A673 (cell line): ENCODE data around the gene AIF1. TPM values are rescaled to one million over a fixed set of nuclear protein-coding genes. Genes with fewer than 3 reads are reported as not detected.
A peak's percentile ranks its signal among the peaks of the same experiment; 100 is the strongest.

ENCODE experiments used
- Bru-seq: library from RNA; stranded (reverse); fragments of 400-500 nt; gene quantifications from one replicate; lab custom pipeline; 2021; lab: Mats Ljungman, UMichigan
- BruChase-seq, 2 experiments: library from RNA; stranded (reverse); fragments of 400-500 nt; gene quantifications; one replicate each; lab custom pipeline; 2021; lab: Mats Ljungman, UMichigan
- BruUV-seq: library from RNA; stranded (reverse); fragments of 400-500 nt; replicated peaks from 2 replicates; lab custom pipeline; 2021; lab: Mats Ljungman, UMichigan
- CTCF ChIA-PET: fragments of 300-600 bp; sonication (Branson Sonifier 250); formaldehyde crosslinking; loops from one replicate; lab custom pipeline; 2022; ENCODE audit warnings: antibody characterized with exemption; lab: Charles Lee
- POLR2A ChIA-PET: fragments of 300-600 bp; sonication (Branson Sonifier 250); formaldehyde crosslinking; loops from one replicate; lab custom pipeline; 2022; ENCODE audit warnings: antibody characterized with exemption; ENCODE audit not compliant: low non-redundant PET; lab: Charles Lee
- DNase-seq: peaks from one replicate; pipeline ENCODE4 v3.0.0-alpha.2; 2015; ENCODE audit warnings: low spot score
- H3K27ac ChIP-seq: fragments of 200-600 bp; sonication (generic); 2 replicates; pipeline ENCODE4 v1.5.1; 2016; ENCODE audit warnings: mixed run types, low read depth, mild to moderate bottlenecking, mixed read lengths, antibody characterized with exemption, low read length; ENCODE audit not compliant: poor library complexity, severe bottlenecking
- H3K27me3 ChIP-seq: fragments of 200-600 bp; sonication (generic); replicated peaks from 2 replicates; pipeline ENCODE4 v1.6.1; 2017; ENCODE audit warnings: mixed run types, low read depth, mild to moderate bottlenecking, mixed read lengths, antibody characterized with exemption, low read length; ENCODE audit not compliant: insufficient read depth, poor library complexity
- H3K36me3 ChIP-seq: fragments of 200-600 bp; sonication (generic); 2 replicates; pipeline ENCODE4 v1.6.1; 2016; ENCODE audit warnings: mixed run types, mild to moderate bottlenecking, mixed read lengths, antibody characterized with exemption, low read length; ENCODE audit not compliant: insufficient read depth, poor library complexity, severe bottlenecking
- H3K4me1 ChIP-seq: fragments of 200-600 bp; sonication (generic); 2 replicates; pipeline ENCODE4 v1.6.1; 2017; ENCODE audit warnings: mixed run types, mild to moderate bottlenecking, mixed read lengths, antibody characterized with exemption, low read length; ENCODE audit not compliant: insufficient read depth, poor library complexity, severe bottlenecking
- H3K4me3 ChIP-seq: fragments of 200-600 bp; sonication (generic); 2 replicates; pipeline ENCODE4 v1.5.1; 2016; ENCODE audit warnings: low read depth, mixed run types, mild to moderate bottlenecking, mixed read lengths, low read length; ENCODE audit not compliant: poor library complexity, severe bottlenecking
- H3K9me3 ChIP-seq: fragments of 200-600 bp; sonication (generic); 2 replicates; pipeline ENCODE4 v1.6.1; 2016; ENCODE audit warnings: mixed run types, low read depth, mild to moderate bottlenecking, mixed read lengths, antibody characterized with exemption, low read length; ENCODE audit not compliant: poor library complexity, severe bottlenecking
- CTCF ChIP-seq: fragments of 300-800, 200-600 bp; sonication (generic); conservative IDR thresholded peaks from 2 replicates; pipeline ENCODE4 v1.5.1; 2017; ENCODE audit warnings: low read depth, mild to moderate bottlenecking, antibody characterized with exemption, low read length, moderate library complexity, mixed read lengths
- EZH2 ChIP-seq: fragments of 200-600 bp; sonication (generic); IDR thresholded peaks from 2 replicates; pipeline ENCODE4 v1.6.1; 2017; ENCODE audit warnings: borderline replicate concordance, low read depth, mild to moderate bottlenecking, mixed read lengths, antibody characterized with exemption, low read length; ENCODE audit not compliant: poor library complexity, severe bottlenecking
- intact Hi-C: fragments of 100-400 bp; cut with micrococcal nuclease; formaldehyde crosslinking; loops from one replicate; pipeline ENCODE4 v1.10.0; 2022; ENCODE audit not compliant: unreplicated experiment
- long read RNA-seq: library from polyadenylated mRNA; stranded (forward); transcript quantifications from one replicate; pipeline ENCODE4 v2.0.0, GENCODE V29; 2022
- total RNA-seq: library from RNA; stranded (reverse); gene quantifications from 2 replicates; pipeline ENCODE4 v1.2.3, GENCODE V29; 2021

The AIF1 gene
- total RNA-seq (0.64 and 0.68 TPM in 2 replicates), Bru-seq, nascent RNA (not detected), BruChase-seq, experiment 1, labeled RNA remaining after a 2-hour chase (not detected), BruChase-seq, experiment 2, labeled RNA remaining after a 6-hour chase (percentile 19 among the genes with signal in this experiment)
- long read RNA-seq = 0 reads

GRCh38 chr6:31614684-31615578 lies at the start of gene AIF1:
Gene AIF1 (plus strand): TSS chr6:31615234. CDS start chr6:31615330, 96 bp downstream.
- no peak for DNase-seq
- H3K27me3 ChIP-seq = no peaks in the 10 kb centered on the region
- H3K4me3 ChIP-seq = no peak within 1 kb of the TSS
- intact Hi-C loops = loop anchor here (1.0 kb wide), 1 partner anchor 31 kb away; no protein-coding TSS in a partner anchor
- peaks cover 11% of the 10 kb centered on the region for H3K4me1 ChIP-seq
- H3K27ac ChIP-seq = peak within 1 kb of the TSS; percentile 14
- POLR2A ChIA-PET = no interaction called here
- no peaks in the 10 kb centered on the region for H3K36me3 ChIP-seq
- no TSS peak for BruUV-seq
- CTCF ChIA-PET = no interaction called here
- no peak for TF ChIP-seq CTCF
- TF ChIP-seq EZH2 = no peak
- no peaks in the 10 kb centered on the region for H3K9me3 ChIP-seq

GRCh38 chr6:31567531-31568370 lies 47.3 kb upstream of the AIF1 start:
- no peak for TF ChIP-seq EZH2
- TF ChIP-seq CTCF = no peak
- no peaks in the 10 kb centered on the region for H3K36me3 ChIP-seq
- intact Hi-C loops = no loop called here
- no peaks in the 10 kb centered on the region for H3K4me1 ChIP-seq
- ChIA-PET POLR2A (no interaction called here), CTCF (interaction anchor here (1.1 to 1.2 kb wide), 2 partner anchors 29 to 31 kb away, joined by 3 to 5 read pairs; no protein-coding TSS in a partner anchor)
- no peak overlapping the region for H3K4me3 ChIP-seq
- no peak overlapping the region for H3K27ac ChIP-seq
- BruUV-seq = no TSS peak
- no peak for DNase-seq
- no peaks in the 10 kb centered on the region for H3K27me3 ChIP-seq
- no peaks in the 10 kb centered on the region for H3K9me3 ChIP-seq

- POLR2A ChIA-PET = no interaction called here
- no TSS peak for BruUV-seq
- DNase-seq = no peak
Measured at GRCh38 chr6:31568537-31568961, 46.5 kb upstream of the AIF1 start.

More at GRCh38 chr6:31568537-31568961, 46.5 kb upstream of the AIF1 start:
- Histone ChIP-seq H3K9me3 (no peaks in the 10 kb centered on the region), H3K27me3 (no peaks in the 10 kb centered on the region), H3K4me3 (no peak overlapping the region), H3K36me3 (no peaks in the 10 kb centered on the region), H3K4me1 (no peaks in the 10 kb centered on the region), H3K27ac (no peak overlapping the region)
- TF ChIP-seq CTCF (no peak), EZH2 (no peak)
- intact Hi-C loops = no loop called here
- CTCF ChIA-PET = interaction anchor here (1.1 to 1.2 kb wide), 2 partner anchors 29 to 30 kb away, joined by 3 to 5 read pairs; no protein-coding TSS in a partner anchor
